Stimulated activated CD8-positive, alpha-beta memory T cell treated with anti-CD3 and anti-CD28 coated beads, Interleukin-2, amount 100 ng/mL, for 1 hour (primary cell): ENCODE results near the gene MNDA.
"Not testable (repeated sequence)": the region's sequence is repeated elsewhere in the genome, so short reads cannot be mapped to it uniquely, and the experiment has no call there.

ENCODE experiments used
- DNase-seq, 2 donors: peaks; one replicate each; pipeline ENCODE4 v3.0.0-alpha.2; 2020; ENCODE audit warnings: low read depth in 2 of 2

MNDA gene

GRCh38 chr1:158838660-158839059, 7.5 kb downstream of the MNDA start:
- DNase-seq: no peak

GRCh38 chr1:158839566-158839965, 8.4 kb downstream of the MNDA start:
- no peak for DNase-seq

GRCh38 chr1:158840236-158840635, 9.1 kb downstream of the MNDA start:
- no peak for DNase-seq

GRCh38 chr1:158864595-158864994, 33.4 kb downstream of the MNDA start:
- no peak for DNase-seq

- not testable (repeated sequence) for DNase-seq
Observed at GRCh38 chr1:158870438-158870837, 39.3 kb downstream of the MNDA start.

GRCh38 chr1:158873141-158873540, 42.0 kb downstream of the MNDA start:
- no peak for DNase-seq

GRCh38 chr1:158893654-158894053, 62.5 kb downstream of the MNDA start:
- DNase-seq: no peak

- DNase-seq: no peak
Observed at GRCh38 chr1:158898722-158899121, 67.6 kb downstream of the MNDA start.
